Kidney tubule cell (primary cell): ENCODE results near the gene RPS6KA2.

Experiments used
- DNase-seq: peaks from one replicate; pipeline ENCODE4 v3.0.0-alpha.2; 2018; ENCODE audit warnings: low spot score

RPS6KA2 gene

DNA sequence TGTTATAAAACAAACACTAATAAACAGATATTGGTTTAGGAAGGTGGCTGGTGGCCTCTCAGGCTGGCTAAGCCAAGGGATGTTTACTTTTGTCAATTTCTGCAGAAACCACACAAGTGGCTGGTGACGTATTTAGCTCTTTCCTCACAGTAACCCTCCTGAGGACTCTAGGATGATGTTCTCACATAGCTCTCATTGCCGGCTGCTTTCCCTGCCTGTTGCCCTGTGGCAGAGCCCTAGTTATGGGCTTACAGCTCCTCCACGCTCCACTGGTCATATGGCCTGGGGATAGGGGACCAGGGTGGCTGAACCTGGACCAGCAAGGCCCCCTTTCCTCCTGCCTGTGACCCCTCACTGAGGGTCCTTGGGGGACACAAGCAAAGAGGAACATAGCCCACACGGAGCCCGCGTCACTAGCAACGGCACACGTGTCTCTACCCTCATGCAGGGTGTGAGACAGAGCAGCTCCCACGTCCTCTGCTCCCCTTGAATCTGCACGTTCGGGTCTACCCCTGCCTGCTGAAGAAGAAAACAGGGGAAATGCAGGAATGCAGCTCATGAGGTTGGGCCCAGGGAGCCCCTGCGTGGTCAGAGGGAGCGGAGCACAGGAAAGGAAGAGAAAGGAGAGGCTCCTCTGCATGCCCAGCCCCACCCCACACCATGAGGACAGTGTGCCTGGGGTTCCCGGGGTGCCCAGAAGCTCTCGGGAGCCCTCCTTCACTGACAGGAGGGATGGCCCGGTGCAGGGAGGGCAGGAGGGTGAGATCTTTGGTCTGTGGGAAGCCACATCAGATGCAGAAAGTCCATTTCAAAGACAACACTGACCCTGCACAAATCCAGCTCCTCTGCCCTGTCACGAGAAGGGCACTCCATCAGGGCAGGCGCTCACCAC lies 54.4 kb downstream of the RPS6KA2 start:
- peak; percentile 17 for DNase-seq

DNA sequence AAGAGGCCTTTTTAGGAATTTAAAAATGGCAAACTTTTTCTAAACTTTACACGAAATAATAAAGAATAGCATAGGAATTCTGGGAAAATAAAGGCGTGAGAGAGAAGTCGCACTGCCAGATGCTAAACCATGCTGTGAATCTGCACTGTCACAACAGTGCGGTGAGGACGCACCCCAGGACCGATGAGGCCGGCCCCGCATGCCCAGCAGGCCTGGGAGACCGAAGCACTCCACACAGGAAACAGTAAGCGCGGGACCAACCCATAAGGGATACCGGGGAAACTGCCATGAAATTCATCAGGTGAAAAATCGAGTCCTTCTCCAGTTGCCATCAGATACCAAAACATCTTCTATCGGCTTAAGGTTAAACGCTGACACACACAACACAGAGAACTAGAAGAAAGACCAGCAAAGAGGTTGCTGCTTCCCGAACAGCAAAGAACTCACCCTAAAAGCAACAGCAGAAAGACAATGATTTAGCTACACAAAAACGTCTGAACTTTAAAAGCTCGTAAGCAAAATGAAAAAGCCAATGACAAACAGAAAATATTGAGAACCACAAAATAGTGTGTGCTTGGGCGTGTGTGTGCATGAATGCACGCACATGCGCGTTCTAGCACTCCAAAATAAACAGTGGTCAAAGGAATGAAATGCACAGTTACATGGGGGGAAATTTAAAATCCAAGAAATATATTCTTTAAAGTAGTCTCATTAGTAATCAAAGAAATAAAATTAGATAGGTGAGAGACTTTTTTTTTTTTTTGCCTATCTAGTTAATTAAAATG lies 55.9 kb downstream of the RPS6KA2 start:
- DNase-seq, result no peak

DNA sequence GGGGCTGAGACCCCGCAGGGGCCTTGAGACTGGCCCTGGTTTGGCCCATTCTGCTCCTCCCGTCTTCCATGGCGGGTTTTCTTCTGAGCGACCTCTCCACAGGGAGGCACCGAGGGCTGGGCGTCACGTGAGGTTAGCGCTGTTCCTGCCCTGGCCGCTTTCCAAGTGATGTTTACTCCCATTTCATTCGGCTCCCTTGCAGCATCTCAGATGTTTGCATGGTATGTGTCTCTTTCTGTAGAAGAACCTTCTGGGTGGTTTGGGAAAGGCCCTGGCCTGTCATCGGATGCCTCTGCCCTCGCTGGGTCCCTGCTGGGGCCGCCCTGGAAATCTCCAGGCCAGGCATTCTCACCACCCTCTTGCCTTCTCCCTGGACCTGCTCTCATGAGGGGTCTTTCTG lies 57.8 kb downstream of the RPS6KA2 start:
- DNase-seq, result no peak

DNA sequence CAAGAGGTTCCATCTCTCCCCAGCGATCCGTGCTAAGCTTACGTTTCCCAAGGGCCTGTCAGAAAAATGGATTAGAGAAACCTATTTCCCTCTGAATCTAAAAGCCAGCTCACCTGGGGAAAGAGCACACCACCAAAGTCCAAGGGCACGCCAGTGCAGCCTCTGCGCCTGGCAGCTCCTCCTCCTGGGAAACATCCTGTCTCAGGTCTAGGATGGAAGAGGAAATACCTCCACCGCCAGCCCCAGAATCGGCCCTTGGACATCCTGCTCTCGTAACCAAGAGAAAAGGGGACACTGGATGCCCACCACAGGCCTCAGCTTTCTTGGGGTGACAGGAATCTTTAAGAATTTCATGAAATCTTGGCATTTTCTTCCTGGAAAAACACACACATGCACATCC lies 59.2 kb downstream of the RPS6KA2 start:
- no peak for DNase-seq

DNA sequence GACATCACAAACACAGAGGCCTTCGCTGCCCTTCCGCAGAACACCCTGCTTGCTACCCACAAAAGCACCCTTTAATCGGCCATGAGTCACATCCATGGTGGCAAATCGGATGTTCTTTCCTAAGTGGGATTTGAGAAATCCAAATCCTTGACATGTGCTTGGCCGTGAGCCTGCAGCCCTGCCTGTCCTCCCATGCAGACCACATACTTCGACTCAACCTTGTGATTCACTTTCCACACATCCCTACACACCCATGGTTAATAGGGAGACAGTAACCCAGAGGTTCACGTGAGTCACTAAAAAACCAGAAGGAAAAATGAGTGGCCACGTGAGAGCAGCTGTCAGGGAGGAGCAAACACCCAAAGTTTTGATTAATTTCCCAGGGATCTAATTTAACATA lies 59.9 kb downstream of the RPS6KA2 start:
- peak; percentile 92 for DNase-seq

DNA sequence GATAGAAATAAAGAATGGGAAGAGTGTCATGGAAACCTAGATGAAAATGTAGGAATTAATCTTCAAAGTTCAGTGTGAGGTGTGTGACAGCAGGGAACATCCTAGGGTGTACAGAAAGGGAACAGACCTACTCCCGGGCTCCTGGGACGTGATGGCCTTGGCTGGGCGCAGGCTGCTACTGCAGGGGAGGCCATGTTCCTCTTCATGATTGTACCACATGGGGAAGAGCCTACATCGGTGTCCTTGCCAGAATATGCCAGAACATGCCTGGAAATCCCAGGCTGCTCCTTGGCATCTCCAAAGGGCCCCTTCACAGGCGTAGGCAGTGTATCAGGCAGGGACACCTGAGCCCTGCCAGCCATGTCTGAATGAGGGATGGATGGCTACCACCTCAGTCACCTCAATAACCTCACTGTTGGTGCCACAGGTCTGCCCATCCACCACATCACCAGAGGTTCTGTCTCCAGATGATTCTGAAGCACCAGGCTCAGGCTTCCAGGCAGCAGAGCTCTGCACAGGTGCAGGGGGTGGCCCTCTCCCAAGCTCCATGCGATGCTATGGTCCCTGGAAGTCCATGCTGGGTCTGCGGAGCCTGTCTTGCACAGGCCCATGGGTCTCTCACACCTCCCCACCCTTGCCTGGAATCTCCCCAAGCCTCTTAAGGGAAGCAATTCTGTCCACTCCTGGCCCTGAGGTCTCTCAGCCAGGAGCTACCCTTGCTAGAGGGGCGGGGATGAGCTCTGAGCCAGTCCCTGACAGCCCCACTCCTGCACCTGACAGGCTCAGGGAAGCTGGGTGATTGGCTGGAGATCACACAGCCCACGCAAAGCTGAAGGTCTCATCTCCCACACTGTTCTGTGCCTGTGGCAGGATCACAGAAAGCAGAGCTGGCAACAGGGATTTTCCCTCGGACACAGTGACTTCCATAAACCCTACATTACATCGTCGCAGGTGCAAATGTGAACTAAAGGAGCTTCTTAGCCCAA lies 60.7 kb downstream of the RPS6KA2 start:
- no peak for DNase-seq

DNA sequence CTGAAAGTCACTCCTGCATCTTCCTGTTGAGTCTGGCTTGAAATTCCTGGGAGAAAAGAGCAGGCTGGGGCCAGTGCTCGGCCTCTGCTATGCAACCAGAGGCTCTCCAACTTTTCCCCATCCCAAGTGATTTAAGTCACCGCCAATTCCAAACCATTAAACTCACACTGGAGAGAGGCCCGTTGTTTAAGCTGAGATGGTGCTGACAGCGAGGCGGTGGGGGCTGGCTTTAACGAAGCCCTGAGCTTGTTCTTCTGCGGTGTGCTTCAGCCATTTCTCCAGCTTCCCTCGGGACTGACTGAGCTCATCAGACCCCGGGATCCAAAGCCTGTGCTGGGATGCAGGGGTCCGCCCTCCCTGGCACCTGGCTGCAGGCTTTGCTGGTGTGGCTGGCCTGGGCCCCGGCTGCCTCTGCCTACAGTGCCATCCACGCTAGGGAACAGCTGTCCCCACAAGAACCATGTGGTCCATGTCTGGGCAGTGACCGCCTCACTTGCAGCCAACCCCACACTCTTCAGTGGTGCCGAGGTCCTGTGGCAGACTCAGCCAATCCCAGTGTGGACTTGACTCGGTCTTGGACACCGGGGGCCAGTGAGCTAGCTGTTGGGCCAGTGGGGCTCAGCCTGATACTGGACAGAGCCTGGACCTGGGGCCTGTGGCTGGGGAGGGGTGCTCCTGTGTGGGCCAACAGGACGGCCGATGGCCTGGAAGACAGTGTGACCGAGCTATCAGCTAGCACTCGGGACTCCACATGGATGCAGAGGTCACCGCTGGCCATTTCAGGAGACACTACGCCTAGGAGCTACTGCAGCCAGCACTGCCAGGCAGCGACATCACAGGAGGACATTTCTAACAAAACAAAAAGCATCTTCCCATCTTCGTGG lies 61.7 kb downstream of the RPS6KA2 start:
- DNase-seq, result no peak

DNA sequence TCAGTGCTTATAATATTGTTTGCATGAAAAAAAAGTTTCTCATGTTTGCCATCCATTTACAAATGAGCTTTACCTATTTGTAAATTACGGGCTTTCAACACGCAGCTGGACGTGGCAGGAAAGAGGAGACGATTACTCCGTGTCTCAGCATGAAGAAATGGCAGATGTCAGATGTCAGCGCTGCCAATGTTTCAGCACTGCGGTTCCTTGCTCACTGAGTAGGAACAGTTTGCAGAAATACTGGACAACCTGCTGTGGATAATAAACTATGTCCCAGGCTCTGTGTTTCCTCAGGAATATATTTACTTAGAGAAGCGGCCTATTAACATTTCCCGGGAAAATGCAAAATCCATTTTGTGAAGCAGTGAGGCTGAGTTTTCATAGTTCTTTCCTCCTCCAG lies 63.2 kb downstream of the RPS6KA2 start:
- no peak for DNase-seq

DNA sequence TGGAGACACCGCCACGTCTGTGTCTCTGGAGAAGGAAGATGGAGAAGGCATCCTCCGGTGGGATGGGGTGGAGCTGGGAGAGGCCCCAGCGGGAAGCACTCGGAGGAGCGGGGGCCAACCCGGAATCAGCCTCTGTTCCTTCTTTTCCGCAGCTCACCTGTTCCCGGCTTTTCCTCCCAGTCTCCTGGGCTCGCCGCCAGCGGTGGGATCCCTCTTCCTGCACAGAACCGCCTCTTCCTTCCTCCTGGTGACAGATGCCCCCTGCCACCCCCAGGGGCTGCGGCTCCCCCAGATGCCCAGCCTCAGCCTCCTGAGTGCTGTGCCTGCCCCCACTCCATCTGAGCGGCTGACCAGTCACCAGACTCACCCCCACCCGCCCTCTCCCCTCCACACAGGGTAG lies 63.9 kb downstream of the RPS6KA2 start:
- DNase-seq, result no peak

DNA sequence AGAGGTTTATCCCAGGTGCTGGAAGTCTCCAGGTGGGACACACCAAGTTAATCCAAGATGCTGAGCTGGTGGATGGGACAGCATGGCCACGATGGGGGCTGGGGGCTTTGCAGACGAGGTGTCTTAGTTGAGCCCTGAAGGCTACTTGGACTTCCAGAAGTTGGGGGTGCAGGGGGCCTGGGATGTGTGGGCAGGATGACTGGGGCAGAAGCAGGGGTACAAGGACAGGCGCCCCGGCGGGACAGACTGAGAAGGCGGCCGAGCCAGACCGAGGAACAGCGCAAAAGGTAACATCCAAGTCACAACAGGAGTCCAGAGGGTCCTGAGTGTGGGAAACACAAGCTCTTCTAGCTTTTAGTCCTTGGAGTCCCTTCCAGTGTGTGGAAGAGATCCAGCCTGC lies 64.3 kb downstream of the RPS6KA2 start:
- no peak for DNase-seq

DNA sequence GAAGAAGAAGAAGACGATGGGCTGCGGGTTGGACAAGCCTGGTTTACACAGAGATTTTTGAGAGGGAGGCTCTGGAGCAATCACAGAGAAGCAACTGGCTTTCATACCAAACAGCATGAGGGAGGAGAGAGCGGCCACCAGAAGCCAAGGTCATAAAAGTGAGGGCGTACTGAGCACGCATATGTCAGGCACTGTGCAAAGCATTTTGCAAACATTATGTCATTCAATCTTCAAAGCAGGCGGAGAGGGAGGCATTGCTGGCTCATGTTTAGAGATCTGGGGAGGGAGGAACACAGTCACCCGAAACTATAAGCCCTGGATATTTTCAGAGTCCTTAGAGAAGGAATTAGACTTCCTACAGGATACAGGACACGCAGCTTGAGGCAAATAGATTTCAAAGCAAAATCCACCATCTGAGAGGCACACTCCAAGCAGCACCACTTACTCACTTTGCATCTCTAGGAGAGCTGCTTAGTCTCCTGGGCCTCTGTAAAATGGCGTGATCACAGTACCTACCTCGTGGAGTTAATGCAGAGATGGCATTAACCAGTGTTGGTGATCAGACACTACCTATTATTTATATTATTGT lies 65.2 kb downstream of the RPS6KA2 start:
- DNase-seq, result no peak

DNA sequence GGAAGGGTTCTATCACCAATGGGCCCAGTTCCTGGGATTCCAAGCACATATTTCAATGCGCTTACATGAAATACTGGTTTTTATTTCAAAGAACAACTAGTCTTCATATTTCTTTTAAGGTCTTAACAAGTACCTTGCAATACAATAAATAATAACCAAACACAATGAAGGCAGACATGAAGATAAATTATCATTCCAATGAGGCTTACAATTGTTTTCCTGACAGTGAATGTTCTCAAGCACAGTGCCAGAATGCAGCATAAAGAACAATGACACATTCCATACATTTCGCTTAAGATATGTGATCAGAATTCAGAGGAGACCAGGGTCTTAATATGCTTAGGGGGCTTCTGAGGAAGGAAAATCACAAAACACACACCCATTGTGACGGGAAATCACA lies 66.8 kb downstream of the RPS6KA2 start:
- DNase-seq, result no peak

DNA sequence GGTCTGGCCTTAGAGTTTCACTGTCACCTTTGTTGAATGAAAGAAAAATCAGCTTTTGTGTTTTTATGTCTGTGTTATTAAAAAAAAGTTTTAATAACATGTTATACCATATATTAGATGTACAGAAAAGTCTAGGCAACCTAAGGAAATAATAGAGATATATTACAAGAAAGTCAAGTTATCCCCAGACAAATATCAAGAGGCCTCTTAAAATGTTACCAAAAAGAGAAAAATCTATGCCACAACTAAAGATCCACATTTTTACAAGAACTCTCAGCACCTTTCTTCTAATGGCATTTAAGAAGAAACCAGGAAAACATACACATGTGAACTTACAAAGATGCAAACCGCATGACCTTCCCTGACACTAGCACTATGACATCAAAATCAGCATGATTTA lies 67.4 kb downstream of the RPS6KA2 start:
- DNase-seq, result no peak

DNA sequence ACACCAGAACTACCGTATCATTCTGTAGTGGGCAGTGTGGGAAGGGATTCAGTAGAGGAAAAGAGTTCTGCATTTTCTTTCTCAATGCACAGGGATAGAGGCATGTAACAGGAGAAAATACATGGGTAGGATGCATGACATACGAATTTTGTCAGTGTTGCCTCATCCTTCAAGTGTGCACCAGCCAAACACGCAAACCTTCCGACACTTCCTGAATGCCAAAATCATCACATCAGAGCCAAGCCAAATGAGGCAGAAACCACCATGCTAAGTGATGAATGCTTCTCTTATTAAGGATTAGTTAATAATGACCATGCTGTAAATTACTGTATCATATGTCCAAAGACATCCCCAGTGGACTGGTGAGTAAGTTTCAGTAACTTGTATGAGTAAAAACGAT lies 67.8 kb downstream of the RPS6KA2 start:
- peak; percentile 91 for DNase-seq

DNA sequence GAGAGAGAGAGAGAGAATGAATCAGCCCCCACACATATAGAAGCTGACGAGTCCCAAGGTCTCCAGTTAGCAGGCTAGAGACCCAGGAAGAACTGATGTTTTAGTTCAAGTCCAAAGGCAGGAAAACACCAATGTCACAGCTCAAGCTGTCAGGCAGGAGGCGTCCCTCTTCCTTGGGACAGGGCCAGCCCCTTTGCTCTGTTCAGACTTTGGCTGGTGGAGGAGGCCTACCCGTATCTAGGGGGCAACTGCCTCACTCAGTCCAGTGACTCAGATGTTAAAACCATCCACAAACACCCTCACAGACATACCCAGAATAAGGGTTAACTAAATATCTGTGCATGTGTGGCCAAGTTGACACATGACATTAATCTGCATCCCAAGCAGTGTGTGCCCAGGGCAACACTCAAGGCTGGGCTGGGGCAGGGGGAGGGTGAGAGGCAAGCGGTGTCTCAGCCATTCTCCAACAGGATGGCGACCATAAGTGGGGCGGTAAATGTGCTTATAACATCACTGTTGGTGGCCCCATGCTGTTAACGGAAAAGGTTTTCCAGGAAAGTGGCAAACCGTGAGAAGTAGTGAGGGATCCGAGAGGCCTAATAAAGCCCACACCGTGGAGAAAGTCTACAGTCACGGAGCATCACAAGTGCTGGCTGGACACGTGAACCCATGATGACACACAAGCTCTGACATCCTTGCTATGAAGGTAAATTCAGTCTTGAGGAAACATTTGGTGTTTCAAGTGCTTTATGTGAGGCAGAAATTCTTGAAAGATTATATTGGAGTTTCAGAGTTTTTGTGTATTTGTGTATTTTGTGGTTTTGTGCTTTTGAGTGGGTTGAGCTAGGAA lies 68.7 kb downstream of the RPS6KA2 start:
- DNase-seq, result peak; percentile 3

DNA sequence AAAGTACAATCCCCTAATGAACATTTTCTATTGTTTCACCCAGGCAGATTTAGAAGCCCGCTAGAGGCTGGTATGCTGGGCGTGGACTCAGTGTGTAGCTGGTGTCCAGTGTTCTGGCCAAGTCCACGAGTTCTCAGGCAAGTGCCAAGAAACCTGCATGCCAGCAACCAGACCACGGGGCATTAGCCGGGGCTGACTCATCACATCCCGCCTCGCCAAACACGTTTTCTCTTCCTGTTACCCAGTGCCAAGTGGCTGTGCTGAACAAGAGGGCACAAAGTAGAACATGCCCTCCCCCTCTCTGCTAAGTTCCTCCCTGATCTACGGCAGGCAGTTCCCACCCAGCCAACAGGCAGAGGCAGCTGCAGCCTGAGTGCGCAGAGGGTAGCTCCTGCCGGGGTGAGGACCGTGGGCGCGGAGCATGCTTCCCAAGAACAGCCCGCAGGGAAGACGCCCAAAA lies 70.2 kb downstream of the RPS6KA2 start:
- peak; percentile 98 for DNase-seq

DNA sequence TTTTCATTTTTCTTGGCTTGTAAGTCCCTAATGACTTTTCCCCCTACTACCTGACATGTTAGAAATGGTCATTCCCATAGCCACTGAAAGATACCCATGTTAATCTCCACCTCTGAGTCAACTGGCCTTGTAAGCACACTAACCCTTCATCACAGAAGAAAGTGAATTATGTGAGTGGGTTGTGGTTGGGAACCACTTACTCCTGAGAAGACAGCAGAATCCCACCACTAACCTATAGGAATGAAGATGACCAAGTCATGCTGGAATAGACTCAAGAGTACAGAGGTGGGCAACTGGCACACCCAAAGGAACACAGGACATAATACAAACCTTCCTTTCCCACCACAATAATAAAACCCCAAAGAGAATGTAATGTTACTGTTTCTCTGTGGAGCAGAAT lies 70.7 kb downstream of the RPS6KA2 start:
- DNase-seq, result peak; percentile 26

DNA sequence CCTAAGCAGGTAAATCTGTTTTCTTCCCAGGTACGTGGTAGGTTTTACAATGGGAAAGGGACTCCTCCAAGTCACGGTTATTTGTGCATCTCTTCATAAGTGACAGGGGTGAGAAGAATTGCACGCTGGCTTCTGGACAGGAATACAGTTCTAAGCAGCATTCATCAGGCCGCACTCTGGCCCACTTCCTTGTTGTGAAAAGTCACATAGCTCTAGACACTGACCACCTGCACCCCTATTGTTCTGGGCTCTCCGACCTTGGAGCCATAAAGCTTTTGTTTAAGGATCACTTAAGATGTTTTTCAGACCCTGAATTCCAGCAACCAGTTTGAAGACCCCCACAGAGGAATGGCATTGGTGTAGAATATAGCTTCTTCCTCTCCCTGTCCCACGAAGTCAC lies 72.0 kb downstream of the RPS6KA2 start:
- no peak for DNase-seq

DNA sequence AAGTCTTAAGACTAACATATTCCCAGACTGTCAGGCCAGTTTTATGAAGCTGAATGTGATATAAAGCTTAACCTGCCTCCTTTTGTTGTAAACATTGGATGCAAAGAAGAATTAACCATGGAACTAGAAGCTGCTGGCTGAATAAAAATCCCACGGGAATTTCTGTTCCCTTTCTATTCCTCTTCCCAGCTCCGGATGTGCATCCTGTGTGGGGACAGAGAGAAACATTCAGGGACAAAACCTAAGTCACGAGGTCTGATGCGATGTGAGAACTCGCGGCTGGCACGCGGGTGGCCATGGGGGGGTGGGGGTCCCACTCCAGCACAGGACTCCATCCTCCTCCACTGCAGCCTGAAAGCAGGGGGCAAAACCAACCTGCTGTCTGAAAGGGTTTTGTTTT lies 72.7 kb downstream of the RPS6KA2 start:
- DNase-seq, result no peak
